ENCODE measurements around the gene CRADD. TPM values are rescaled to one million over a fixed set of nuclear protein-coding genes. Genes with fewer than 3 reads are reported as not detected.
A peak's percentile ranks its signal among the peaks of the same experiment; 100 is the strongest.

CRADD gene
- total RNA-seq, 2 donors from 2014 or later: 9.6 to 10.1 TPM

DNA sequence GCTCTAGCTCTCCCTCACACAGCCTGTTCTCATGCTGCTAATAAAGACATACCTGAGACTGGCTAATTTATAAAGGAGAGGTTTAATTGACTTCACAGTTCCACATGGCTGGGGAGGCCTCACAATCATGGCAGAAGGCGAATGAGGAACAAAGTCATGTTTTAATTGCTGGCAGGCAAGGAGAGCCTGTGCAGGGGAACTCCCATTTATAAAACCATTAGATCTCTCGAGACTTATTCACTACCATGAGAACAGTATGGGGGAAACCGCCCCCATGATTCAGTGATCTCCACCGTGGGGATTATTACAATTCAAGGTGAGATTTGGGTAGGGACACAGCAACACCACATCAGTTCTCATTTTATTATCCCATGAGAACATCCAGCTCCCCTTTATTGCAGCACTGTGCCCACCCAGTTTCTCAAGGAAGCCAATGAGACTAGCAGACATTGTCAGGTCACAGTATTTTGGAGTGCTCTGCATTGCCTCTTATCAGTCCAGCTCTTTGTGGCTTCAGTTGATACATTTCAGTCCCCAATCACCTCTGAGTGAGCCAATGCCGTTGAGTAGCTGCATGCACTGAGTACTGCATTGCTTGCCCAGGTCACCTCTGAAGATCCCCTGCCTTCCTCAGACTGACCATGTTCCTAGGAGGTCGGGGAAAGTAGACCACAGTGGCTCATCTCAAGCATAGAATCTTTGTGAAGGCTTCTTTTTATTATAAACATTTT lies 131.2 kb downstream of the CRADD start:
- ATAC-seq (no peak), DNase-seq (ENCODE audit: low spot score in 2 of 2) (no peak)
- H3K27ac Mint-ChIP-seq: no peak overlapping the region
- peaks cover 0 to 6% of the 10 kb centered on the region in 2 donors for H3K9me3 Mint-ChIP-seq
- peaks cover 5 to 17% of the 10 kb centered on the region in 2 donors for H3K36me3 Mint-ChIP-seq

DNA sequence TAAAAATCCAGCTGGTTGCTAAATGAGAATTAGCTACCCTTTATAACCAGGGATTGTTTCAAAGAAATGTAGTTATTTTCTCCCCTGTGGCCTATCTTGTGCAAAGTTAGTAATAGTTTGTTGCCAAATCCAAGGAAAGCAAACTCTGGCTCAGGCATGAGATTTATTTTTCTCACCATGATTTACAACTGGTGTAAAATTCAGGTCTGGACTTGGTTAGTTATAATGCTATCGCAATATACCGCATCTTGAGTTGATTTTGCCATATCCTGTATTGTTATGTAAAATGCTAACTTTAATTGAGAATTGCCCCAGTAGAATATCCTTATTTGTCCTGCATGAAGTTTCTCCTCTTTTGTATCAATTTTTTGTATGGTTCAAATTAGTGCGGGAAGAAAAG lies 135.5 kb downstream of the CRADD start:
- Mint-ChIP-seq H3K27ac (no peak overlapping the region), H3K9me3 (peaks cover 0 to 10% of the 10 kb centered on the region in 2 donors), H3K36me3 (peaks cover 2 to 23% of the 10 kb centered on the region in 2 donors)
- DNase-seq (ENCODE audit: low spot score in 2 of 2) (no peak), ATAC-seq (no peak)

DNA sequence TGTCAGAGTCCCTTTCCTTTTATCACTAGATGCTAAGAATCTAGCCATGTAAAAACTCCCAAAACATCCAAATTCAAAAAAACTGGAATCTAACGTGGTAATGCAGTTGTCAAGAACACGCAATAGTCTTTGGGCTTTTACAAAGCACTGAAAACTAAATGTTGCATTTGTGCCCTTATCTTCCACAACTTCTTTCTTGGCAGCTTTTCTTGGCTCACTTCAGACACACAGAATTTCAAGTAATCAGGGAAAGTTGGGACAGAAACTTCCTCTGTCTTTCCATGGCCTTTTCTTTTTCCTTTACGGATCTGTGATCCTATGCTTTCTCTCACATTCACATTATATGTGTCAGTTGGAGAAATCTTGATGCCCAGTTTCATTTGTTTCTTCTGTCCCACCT lies 136.0 kb downstream of the CRADD start:
- Mint-ChIP-seq H3K27ac (no peak overlapping the region), H3K36me3 (peaks cover 5 to 20% of the 10 kb centered on the region in 2 donors), H3K9me3 (peaks cover 0 to 9% of the 10 kb centered on the region in 2 donors)
- ATAC-seq: no peak
- no peak for DNase-seq (ENCODE audit: low spot score in 2 of 2)

DNA sequence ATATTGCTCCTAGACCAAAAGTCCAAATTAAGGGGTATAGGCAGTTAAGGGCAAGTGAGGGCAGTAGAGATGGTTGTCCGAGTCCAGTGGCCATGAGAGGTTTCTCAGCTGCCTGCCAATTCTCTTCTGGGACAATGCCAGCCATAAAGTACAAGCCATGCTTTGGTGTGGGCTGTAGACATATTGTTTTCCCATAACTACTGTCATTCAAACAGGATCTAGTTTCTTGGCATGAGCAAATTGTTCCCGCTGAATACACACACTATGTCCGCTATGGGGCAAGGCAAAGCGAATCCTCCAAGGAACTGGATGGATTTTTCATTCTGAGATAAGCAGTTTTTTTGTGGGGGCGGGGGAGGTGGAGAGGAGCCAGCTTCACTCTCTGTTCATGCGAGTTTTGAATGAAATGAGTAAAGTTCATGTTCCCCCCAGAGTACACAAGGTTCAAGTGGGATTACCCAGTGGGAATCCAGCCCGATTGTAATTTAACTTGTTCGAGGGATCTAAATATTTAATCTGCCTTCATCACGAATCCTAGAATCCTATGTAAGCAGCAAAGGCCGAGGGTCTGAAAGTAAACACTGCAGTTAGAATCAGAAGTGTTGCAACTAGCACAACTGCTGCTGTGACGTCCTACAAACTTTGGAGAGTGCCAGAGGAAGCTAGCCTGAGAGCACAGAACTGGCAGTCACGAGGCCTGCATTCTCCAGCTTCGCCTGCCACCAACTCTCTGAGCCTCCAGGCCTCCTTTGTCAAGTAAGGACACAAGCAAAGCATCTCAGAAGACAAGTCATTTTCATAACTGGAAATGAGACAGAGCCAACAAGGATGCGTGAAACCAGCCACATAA lies 137.0 kb downstream of the CRADD start:
- peak in 1 of 2 donors; percentile 93 for ATAC-seq
- peaks cover 5 to 15% of the 10 kb centered on the region in 2 donors for H3K36me3 Mint-ChIP-seq
- H3K27ac Mint-ChIP-seq: peak overlapping the region in 1 of 2 donors; percentile 29
- H3K9me3 Mint-ChIP-seq: peaks cover 0 to 4% of the 10 kb centered on the region in 2 donors
- DNase-seq (ENCODE audit: low spot score in 2 of 2): peak in 1 of 2 donors; percentile 14

DNA sequence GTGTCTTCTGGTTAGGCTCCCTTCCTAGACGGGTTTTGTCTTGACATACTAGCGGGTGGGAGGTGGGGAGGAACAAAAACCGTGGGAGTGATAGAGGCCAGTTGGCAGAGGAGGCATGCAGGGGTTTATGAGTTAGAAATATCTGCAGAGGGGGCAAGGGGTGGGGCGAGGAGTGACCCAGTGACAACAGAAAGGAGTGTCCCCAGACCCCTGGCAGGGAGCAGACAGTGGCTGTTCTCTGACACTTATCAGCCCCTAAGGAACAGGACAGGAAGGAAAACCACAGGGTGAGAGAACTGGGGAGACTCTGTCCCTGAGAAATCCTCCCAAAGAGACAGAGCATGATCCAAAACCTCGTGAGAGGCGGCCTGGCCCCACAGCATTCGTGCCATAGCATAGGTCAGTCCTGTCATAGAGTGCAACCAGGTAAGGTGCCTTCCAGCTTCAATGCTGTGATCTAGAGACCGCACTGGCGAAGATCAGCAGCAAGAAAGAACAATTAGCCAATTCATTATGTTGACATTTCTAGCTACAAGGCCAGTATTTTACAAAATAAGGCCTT lies 141.4 kb downstream of the CRADD start:
- ATAC-seq (no peak), DNase-seq (ENCODE audit: low spot score in 2 of 2) (no peak)
- Mint-ChIP-seq H3K27ac (no peak overlapping the region), H3K36me3 (peaks cover 5 to 14% of the 10 kb centered on the region in 2 donors), H3K9me3 (peaks cover 4% of the 10 kb centered on the region in 2 donors)

DNA sequence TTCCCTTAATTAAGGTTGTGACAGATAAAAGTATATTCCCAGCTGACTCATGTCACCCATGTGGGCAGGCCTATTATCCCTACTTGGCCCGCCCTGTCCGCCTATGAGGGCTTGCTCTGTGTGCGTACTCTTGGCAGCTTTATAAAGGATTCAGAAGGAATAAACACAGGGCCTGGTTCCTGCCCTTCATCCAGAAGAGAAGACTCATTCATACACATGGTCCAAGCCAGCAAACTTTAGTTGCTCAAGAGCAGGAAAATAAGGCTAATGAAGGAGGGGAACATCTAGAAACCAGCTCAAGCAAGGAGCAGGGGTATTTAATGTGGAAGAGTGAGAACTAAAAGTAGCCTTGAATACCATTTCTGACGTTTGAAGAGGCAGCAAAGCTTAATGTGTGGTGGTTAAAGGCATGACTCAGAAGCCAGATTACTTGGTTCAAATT lies 141.9 kb downstream of the CRADD start:
- H3K36me3 Mint-ChIP-seq: peaks cover 5 to 14% of the 10 kb centered on the region in 2 donors
- DNase-seq (ENCODE audit: low spot score in 2 of 2) (no peak), ATAC-seq (no peak)
- peaks cover 4% of the 10 kb centered on the region in 2 donors for H3K9me3 Mint-ChIP-seq
- no peak overlapping the region for H3K27ac Mint-ChIP-seq

DNA sequence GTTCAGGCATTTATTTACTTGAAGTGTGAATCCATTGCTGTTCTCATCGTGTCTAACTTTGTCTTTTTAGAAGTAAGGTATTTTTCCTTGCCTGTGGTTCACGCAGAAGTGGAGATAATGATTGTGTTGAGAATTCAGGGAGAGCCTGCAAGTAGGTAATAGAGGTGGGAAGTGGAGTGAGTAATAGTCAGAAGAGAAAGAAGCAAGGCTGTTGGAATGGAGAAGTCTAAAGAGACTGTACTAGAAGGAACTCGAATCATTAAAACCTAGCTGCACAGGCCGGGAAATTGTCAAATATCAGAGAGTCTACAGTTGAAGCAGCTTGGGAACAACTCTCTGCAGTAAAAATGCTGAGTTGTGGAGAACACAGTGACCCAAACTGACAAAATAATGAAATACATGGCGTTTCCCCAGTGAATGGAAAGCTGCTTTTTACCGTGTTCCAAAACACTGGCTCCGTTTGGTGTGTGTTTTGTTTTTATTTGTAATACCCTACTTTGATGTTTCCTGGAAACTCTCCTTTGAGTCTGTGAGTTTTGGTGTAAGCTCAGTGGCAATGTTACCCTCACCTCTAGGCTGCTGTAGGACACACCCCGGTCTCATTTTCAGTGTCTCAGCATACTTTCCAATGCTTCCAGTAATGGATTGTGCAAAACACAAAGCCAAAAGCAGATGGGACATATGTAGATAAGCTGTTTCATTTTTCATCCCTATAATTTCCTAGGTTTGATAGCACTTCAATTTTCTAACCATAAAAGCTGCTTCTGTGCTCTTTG lies 146.6 kb downstream of the CRADD start:
- Mint-ChIP-seq H3K36me3 (peaks cover 0 to 7% of the 10 kb centered on the region in 2 donors), H3K9me3 (peaks cover 0 to 4% of the 10 kb centered on the region in 2 donors), H3K27ac (no peak overlapping the region)
- no peak for ATAC-seq
- DNase-seq (ENCODE audit: low spot score in 2 of 2): no peak

DNA sequence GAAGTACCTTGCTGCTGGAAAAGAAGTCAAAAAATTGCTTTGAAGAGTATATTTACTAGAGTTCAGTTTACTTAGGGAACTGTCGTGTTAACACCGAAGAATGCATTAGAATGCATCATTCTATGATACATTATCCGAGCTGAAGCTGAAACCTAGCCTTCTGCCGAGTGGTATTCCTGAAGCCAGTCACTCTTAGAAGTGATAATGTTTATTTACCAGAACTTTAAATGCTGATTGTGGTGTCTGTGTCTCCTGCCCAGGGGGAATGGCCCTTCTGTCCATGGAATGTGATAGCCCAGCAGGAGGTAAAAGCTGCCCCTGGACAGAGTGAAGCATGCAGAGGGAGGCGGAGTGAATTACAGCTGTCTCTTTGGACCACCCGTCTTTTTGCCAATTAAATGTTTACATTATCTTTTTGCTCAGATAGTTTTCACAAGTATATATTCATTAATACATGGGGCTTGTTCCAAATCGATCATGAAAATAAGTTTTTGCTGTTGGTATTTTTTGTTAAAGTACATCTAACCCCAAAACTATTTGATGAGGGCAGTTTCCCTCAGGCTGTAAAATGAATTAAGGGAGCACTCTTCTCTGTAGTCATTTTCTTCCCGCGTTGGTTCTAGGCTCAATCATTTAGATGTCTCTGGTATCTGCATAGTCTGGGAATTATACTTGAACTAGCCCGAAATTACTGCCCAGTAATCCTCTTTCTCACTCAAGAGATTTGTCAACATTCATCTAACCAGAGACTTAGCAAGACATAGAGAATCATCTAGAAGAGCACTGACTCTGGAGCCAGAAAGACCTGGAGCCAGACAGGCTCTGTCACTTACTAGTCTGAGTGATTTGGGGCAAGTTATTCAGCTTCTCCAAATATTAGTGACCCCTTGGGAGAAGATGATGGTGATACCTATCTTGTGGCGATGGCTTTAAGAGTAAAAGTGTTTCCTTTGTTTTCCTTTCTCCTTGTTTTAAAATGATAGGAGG lies 147.6 kb downstream of the CRADD start:
- no peak for ATAC-seq
- peaks cover 0 to 7% of the 10 kb centered on the region in 2 donors for H3K36me3 Mint-ChIP-seq
- H3K27ac Mint-ChIP-seq: no peak overlapping the region

DNA sequence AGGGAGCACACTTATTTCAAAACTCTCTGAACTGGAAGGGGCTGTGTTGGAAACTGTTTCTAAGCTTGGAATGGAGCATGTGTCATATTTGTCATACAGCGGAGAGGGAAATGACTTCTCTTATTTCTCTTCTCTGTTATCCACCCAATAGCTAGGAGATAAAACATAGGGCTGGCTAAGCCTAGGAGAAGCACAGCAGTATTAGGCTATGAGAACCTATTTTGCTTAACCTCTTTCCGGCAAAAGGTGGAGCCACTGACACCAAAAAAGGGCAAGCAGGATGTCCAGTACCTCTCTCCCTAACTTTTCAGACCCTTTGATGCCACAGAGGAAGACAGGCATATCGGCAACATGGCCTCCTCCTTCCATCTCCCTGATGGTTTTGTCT lies 148.3 kb downstream of the CRADD start:
- DNase-seq (ENCODE audit: low spot score in 2 of 2) (no peak), ATAC-seq (no peak)
- H3K27ac Mint-ChIP-seq: no peak overlapping the region
- no peaks in the 10 kb centered on the region for H3K9me3 Mint-ChIP-seq
- peaks cover 0 to 7% of the 10 kb centered on the region in 2 donors for H3K36me3 Mint-ChIP-seq

More for the DNA sequence above, 147.6 kb downstream of the CRADD start:
- H3K9me3 Mint-ChIP-seq: peaks cover 0 to 3% of the 10 kb centered on the region in 2 donors
- no peak for DNase-seq (ENCODE audit: low spot score in 2 of 2)

DNA sequence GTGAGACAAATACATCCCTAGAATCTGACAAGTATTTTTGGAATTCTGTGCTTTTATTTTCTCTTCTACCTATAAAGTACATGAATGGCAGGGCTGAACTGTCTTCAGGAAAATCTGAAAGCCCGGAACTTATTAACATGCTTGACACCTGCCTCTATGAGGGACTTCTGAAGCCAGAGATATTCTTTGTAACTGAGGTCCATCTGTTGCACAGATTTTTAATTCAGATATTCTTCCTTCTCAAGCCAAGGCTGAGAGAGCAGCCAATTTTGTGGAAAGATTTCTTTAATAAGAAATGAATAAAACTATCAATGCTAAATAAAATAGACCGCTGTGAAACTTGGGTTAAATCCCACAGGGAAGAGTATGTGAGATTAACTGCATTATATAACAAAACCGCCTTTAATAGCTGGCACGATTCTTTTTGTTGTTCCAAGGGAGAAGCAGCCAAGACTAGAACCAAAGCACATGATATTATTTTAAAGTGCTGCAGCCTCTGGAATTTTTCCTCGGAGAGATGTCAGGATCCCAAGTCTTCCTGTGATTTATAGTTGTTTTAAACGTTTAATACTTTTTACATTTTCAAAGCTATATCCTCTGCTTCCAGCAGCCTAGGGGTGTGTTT lies 148.9 kb downstream of the CRADD start:
- H3K36me3 Mint-ChIP-seq: peaks cover 0 to 7% of the 10 kb centered on the region in 2 donors
- DNase-seq (ENCODE audit: low spot score in 2 of 2) (no peak), ATAC-seq (no peak)
- H3K9me3 Mint-ChIP-seq: no peaks in the 10 kb centered on the region
- no peak overlapping the region for H3K27ac Mint-ChIP-seq

DNA sequence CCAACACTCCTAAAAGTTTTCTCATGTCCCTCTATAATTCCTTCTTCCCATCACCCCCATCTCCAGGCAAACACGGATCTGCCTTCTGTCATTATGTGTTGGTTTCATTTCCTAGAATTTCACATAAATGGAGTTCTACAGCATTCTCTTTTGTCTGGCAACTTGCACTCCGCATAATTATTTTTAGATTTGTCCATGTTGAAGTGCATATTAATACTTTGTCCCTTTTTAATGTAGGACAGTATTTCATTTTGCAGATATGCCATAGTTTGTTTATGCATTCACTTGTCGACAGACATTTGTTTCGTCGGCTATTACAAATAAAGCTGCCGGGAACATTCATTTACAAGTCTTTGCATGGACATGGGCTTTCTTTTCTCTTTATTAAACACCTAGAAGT lies 150.0 kb downstream of the CRADD start:
- H3K27ac Mint-ChIP-seq: no peak overlapping the region
- H3K9me3 Mint-ChIP-seq: no peaks in the 10 kb centered on the region
- H3K36me3 Mint-ChIP-seq: no peaks in the 10 kb centered on the region
- DNase-seq (ENCODE audit: low spot score in 2 of 2) (no peak), ATAC-seq (no peak)

DNA sequence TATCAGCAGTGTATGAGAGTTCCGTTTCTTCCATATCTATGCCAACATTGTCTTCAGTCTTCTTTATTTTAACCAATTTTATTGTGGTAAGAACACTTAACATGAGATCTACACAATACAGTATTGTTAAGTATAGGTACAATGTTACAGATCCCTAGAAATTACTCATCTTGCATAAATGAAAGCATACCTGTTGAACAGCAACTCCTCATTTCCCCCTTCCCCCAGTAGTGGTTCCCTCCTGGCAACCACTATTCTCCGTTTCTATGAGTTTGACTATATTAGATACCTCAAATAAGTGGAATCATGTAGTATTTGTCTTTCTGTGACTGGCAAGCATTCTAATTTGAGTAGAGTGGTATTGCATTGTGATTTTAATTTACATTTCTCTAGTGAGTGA lies 150.5 kb downstream of the CRADD start:
- Mint-ChIP-seq H3K36me3 (no peaks in the 10 kb centered on the region), H3K9me3 (no peaks in the 10 kb centered on the region), H3K27ac (no peak overlapping the region)
- peak in 1 of 2 donors; percentile 34 for ATAC-seq
- DNase-seq (ENCODE audit: low spot score in 2 of 2): no peak

DNA sequence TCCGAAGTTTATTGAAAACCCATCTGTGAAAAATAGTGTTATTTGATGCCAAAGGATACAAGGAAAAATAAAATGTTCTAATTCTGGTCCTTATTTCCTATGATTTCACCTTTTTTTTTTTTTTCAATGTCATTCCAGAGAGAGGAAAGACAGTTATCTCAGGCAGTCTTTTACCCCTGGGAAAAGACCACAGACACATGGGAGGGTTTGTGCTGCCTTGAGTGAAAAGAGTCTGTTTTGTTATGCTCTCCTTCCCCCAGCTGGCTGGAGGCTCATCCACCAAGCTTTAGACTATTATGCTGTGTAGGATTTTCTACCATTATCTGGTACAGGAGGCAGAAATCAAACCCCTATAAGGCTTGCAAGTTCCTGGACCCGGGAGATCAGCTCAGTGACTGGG lies 151.8 kb downstream of the CRADD start:
- Mint-ChIP-seq H3K36me3 (no peaks in the 10 kb centered on the region), H3K9me3 (no peaks in the 10 kb centered on the region), H3K27ac (no peak overlapping the region)
- DNase-seq (ENCODE audit: low spot score in 2 of 2) (no peak), ATAC-seq (no peak)

DNA sequence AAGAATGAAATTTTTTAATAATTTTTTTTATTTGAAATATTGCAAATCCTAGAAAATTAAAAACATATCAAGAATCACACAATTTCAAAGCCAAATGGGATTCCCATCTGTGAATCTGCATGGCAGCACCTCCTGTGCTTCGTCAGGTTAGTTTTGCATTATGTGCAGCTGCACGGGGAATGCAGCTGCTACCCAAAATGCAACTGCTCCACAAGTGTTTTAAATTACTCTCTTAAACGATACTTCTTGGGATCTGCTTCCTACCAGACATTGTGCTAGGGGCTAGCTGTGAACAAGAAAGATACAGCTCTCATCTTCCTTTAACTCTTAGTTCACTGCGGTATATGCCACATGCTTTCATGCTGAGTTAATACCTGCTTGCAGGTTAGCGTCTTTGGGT lies 154.2 kb downstream of the CRADD start:
- ATAC-seq (no peak), DNase-seq (ENCODE audit: low spot score in 2 of 2) (no peak)
- Mint-ChIP-seq H3K27ac (no peak overlapping the region), H3K9me3 (no peaks in the 10 kb centered on the region), H3K36me3 (no peaks in the 10 kb centered on the region)

DNA sequence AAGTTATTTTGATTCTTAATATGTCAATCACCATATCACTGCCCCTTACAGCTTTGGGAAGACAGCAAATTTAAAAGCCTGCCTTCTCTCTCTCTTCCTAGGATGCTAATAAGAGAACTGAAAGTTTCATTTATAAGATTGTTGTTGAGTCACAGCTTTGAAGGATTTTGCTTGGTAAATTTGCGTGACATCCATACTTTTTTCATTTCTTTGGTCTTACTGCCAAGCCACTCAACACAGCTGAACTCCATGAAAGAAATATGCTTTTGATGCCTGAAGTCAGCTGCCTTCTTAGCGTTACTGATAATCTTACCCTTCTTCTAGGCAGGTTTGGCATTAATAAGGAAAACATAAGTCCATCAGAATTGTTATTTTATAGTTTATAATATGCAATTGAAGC lies 155.0 kb downstream of the CRADD start:
- ATAC-seq: no peak
- Mint-ChIP-seq H3K27ac (no peak overlapping the region), H3K9me3 (no peaks in the 10 kb centered on the region), H3K36me3 (no peaks in the 10 kb centered on the region)
- DNase-seq (ENCODE audit: low spot score in 2 of 2): no peak

Data from activated naive CD4-positive, alpha-beta T cell treated with anti-CD3 and anti-CD28 coated beads, Interleukin-2, amount 50 U/mL, for 72 hours (primary cell).